A549 treated with CpdA at 1 μM for 4 hours (cell line): ENCODE results near the gene SLC10A1. TPM values are rescaled to one million over a fixed set of nuclear protein-coding genes. Genes with fewer than 3 reads are reported as not detected.

Source experiments
- total RNA-seq: library from RNA; stranded (reverse); fragments of 200-300 nt; extraction: Qiagen RNA extraction; gene quantifications from 5 replicates; pipeline ENCODE4 v1.2.3, GENCODE V29; 2022; ENCODE audit warnings: low read depth

Gene SLC10A1
- total RNA-seq: not detected in 5 replicates

GRCh38 chr14:69796797-69797500 is at the start of gene SLC10A1:
Gene SLC10A1, minus strand, starts transcription at chr14:69797241. Its CDS starts 86 bp downstream, at chr14:69797155.

GRCh38 chr14:69766984-69767368 is 30.1 kb downstream of the SLC10A1 start, which contains the start of gene SRSF5:
Gene SRSF5, plus strand, starts transcription at chr14:69767142. Its CDS starts 1,015 bp downstream, at chr14:69768157.

Other genes starting within 250 kb of the SLC10A1 start
- not detected in 5 replicates for gene CCDC177, start 222.4 kb downstream of the SLC10A1 start, total RNA-seq
- gene SUSD6, start 185.6 kb downstream of the SLC10A1 start, total RNA-seq: 6.3 to 7.6 TPM (median 6.6 TPM) in 5 replicates
- gene SRSF5, start 30.1 kb downstream of the SLC10A1 start, total RNA-seq: 182 to 320 TPM (median 224 TPM) in 5 replicates
- 15.6 to 24.6 TPM (median 21.7 TPM) in 5 replicates for gene SMOC1, start 82.2 kb upstream of the SLC10A1 start, total RNA-seq